Muscle layer of colon (tissue), 2 donors: ENCODE results near the gene CIRBP.

Experiments
- H3K27ac ChIP-seq: one replicate; pipeline ENCODE4 v1.7.0; 2013; ENCODE audit warnings: low read depth, mild to moderate bottlenecking, low read length, moderate library complexity
- H3K27me3 ChIP-seq, 2 donors: one replicate each; pipeline ENCODE4 v1.7.0; 2013; ENCODE audit warnings: low read length in 2 of 2, mild to moderate bottlenecking in 2 of 2; ENCODE audit not compliant: insufficient read depth in 2 of 2, control insufficient read depth in 1 of 2
- H3K36me3 ChIP-seq: one replicate; pipeline ENCODE4 v1.7.0; 2013; ENCODE audit warnings: mild to moderate bottlenecking, low read length; ENCODE audit not compliant: insufficient read depth
- H3K4me1 ChIP-seq: one replicate; pipeline ENCODE4 v1.7.0; 2013; ENCODE audit warnings: mild to moderate bottlenecking, low read length; ENCODE audit not compliant: insufficient read depth
- H3K4me3 ChIP-seq, 2 donors: one replicate each; pipeline ENCODE4 v1.7.0; 2013; ENCODE audit warnings: low read length in 2 of 2, low read depth in 1 of 2, mild to moderate bottlenecking in 1 of 2, moderate library complexity in 1 of 2
- H3K9ac ChIP-seq: one replicate; pipeline ENCODE4 v1.7.0; 2013; ENCODE audit warnings: low read length
- H3K9me3 ChIP-seq: one replicate; pipeline ENCODE4 v1.7.0; 2013; ENCODE audit warnings: mild to moderate bottlenecking, low read length
- donor health status: abdominal sarcoma.
- donor health status: Adenocarcinoma of cecum.

CIRBP gene

DNA sequence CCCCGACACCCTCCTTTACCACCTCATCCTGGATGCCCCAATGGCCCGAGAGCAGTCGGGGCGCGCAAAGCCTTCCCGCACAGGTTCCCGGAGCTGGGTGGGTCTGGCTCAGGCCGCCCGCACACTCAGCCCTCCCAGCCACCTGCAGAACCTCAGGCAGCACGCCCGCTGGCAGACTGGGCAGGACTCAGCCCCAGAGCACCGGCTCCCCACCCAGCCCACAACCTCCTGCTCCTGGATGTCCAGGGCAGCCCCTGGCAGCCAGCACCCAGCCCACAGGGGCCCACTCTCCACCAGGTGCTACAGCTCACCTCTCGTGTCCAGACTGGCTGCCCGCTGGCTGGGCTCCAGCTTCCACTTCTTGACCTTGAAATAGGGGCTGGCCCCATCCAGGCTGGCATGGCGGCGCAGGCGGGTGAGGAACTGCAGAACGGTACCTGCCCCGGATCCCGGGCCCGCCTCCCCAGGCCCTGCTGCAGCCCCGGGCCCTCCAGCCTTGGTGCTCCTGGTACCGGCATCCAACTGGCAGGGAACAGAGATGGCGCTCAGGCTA is 35.9 kb upstream of the CIRBP start:
- H3K4me3 ChIP-seq = no peak overlapping the region
- no peak overlapping the region for H3K27ac ChIP-seq
- no peaks in the 10 kb centered on the region for H3K36me3 ChIP-seq
- no peaks in the 10 kb centered on the region for H3K9me3 ChIP-seq
- peaks cover 0 to 8% of the 10 kb centered on the region in 2 donors for H3K27me3 ChIP-seq
- no peak overlapping the region for H3K9ac ChIP-seq
- H3K4me1 ChIP-seq = peaks cover 15% of the 10 kb centered on the region

DNA sequence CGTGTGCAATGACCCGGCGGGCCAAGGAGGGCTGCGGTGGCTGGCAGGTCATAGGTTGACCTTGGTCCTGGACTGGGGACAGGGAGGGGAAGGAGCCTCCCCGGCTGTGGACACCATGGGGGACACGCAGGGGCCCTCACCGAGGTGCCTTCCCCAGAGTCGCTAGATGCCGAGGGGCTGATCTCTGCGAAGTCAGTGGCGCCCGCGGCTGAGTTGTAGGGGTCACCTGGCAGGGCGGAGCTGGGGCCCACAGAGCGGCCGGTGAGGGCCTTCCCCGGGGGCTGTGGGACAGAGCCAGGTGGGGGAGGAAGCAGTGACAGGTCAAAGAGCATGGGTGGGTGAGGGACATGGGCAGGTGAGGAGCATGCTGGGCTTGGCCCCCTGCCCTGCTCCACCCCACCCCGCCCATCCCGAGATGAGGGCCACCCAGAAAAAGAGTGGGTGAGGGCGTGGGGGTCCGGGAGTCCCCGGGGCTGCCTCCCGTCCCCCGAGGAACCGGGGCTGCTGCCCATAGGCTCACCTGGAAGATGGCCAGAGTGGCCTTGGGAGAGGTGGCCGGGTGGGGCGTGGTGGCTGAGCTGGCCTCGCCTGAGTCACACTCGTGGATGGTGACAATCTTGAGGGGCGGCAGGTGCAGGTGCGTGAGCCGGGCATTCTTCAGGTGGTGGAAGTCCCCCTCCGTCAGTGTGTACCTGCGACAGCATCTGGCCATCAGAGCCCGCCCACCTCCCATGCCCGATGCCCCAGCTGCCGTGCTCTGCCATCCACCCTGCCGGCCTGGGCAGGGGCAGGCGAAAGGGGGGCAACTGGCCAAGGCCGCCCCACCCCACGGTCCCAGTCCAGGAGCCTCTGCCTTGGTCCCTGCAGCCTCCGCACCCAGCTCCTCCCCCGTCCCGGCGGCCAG is 34.8 kb upstream of the CIRBP start:
- no peaks in the 10 kb centered on the region for H3K36me3 ChIP-seq
- no peak overlapping the region for H3K9ac ChIP-seq
- peaks cover 18% of the 10 kb centered on the region for H3K4me1 ChIP-seq
- peaks cover 0 to 8% of the 10 kb centered on the region in 2 donors for H3K27me3 ChIP-seq
- H3K9me3 ChIP-seq = no peaks in the 10 kb centered on the region
- no peak overlapping the region for H3K4me3 ChIP-seq
- no peak overlapping the region for H3K27ac ChIP-seq

DNA sequence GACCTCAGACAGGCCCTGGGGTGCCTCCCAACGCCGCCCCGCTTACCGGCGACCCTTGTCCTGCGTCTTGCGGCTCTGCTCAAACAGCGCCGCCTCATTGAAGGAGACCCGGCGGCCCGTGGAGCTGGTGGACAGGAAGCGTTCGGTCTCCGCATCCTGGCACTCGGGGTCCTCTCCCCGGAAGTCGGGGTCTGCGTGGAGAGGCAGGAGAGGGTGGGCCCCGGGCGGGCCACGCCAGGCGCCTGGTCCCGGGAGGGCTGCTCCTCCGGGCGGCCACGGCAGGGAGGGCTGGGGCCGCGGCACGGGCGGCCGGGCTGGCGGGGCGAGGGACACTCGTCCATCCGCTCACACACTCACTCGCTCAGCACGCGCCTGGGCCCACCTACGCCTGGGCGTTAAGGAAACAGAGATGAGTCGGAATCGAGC is 34.2 kb upstream of the CIRBP start:
- Histone ChIP-seq H3K27me3 (peaks cover 0 to 8% of the 10 kb centered on the region in 2 donors), H3K4me3 (no peak overlapping the region), H3K27ac (no peak overlapping the region)

DNA sequence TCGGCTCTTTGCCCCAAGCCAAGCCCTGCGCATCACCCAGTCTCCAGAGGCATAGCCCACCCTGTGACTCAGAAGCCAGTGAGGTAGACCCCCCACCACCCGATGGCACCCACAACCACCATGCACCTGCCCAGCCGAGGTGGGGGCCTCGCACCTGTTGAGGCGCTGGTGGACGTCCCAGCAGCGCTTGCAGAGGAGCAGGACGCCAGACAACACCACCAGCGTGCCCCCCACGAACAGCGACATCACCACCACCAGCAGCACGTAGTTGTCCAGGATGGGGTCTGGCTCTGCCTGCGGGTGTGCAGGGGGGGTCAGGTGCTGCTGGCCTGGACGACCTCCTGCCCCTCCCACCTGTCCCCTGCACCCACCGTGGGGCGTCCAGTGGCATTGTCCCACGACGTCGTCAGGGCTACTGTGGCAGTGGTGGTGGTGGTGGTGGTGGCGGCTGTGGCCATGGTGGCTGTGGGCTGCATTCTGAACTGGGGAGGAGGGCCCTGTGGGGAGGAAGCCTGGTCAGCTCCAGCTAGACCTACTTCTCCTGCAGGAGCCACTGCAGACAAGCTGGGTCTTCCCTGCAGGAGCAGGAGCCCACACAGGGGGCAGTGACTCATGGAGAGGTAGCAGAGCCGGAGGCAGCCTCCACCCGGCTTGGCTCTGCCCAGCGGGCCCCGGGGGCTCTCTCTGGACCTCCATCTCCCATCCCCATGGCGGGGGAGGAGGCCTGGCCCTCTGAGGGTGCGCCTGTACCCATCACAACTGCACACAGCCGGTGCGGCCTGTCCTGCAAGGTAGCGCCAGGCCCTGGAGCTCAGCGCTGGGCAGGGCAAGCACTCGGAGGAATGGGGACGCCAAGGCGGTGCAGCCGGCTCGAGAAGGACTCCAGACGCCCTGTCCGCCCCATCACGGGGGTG is 33.2 kb upstream of the CIRBP start:
- Histone ChIP-seq H3K36me3 (no peaks in the 10 kb centered on the region), H3K27ac (no peak overlapping the region), H3K9ac (no peak overlapping the region), H3K9me3 (no peaks in the 10 kb centered on the region), H3K27me3 (peaks cover 0 to 8% of the 10 kb centered on the region in 2 donors), H3K4me1 (peaks cover 20% of the 10 kb centered on the region), H3K4me3 (no peak overlapping the region)

More for the DNA sequence above, 34.2 kb upstream of the CIRBP start:
- Histone ChIP-seq H3K4me1 (peaks cover 18% of the 10 kb centered on the region), H3K36me3 (no peaks in the 10 kb centered on the region), H3K9me3 (no peaks in the 10 kb centered on the region), H3K9ac (no peak overlapping the region)

DNA sequence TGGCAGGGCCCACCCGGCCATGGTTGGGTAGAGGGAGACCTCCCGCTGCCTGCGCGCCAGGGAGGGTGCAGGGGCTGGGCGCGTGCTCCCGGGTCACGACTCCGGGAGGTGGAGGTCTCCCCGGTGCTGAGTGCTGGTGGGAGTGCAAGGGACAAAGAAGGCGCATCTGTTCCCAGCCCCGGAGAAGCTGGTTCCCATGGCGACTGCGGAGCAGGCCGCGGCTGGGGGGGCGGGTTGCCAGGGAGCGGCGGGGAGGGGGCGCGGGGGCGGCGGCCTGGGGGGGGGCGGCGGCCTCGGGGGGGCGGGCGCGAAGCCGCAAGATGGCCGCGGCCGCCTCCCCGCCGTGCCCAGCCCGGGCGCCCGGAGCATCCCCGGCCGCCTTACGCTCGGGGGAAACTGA is 32.6 kb upstream of the CIRBP start:
- H3K9ac ChIP-seq = no peak overlapping the region
- H3K27ac ChIP-seq = no peak overlapping the region
- no peaks in the 10 kb centered on the region for H3K9me3 ChIP-seq
- peaks cover 0 to 8% of the 10 kb centered on the region in 2 donors for H3K27me3 ChIP-seq
- H3K4me3 ChIP-seq = no peak overlapping the region
- H3K36me3 ChIP-seq = no peaks in the 10 kb centered on the region
- peaks cover 25% of the 10 kb centered on the region for H3K4me1 ChIP-seq

GRCh38 chr19:1237027-1237659 is 32.0 kb upstream of the CIRBP start:
- H3K9ac ChIP-seq = no peak overlapping the region
- no peaks in the 10 kb centered on the region for H3K9me3 ChIP-seq
- H3K4me1 ChIP-seq = peaks cover 24% of the 10 kb centered on the region
- peaks cover 0 to 8% of the 10 kb centered on the region in 2 donors for H3K27me3 ChIP-seq
- no peak overlapping the region for H3K27ac ChIP-seq
- no peaks in the 10 kb centered on the region for H3K36me3 ChIP-seq
- peak overlapping the region; percentile 53 to 54 for H3K4me3 ChIP-seq

GRCh38 chr19:1237754-1238368 is 31.3 kb upstream of the CIRBP start, which contains the start of gene CBARP:
Gene CBARP, minus strand, starts transcription at chr19:1238005. Its CDS starts 1,905 bp downstream, at chr19:1236100.
- Histone ChIP-seq H3K27ac (peak within 1 kb of the TSS; percentile 71), H3K4me1 (peaks cover 24% of the 10 kb centered on the region), H3K9me3 (no peaks in the 10 kb centered on the region), H3K36me3 (no peaks in the 10 kb centered on the region), H3K27me3 (peaks cover 0 to 8% of the 10 kb centered on the region in 2 donors), H3K9ac (no peak within 1 kb of the TSS), H3K4me3 (peak within 1 kb of the TSS; percentile 53 to 54)

DNA sequence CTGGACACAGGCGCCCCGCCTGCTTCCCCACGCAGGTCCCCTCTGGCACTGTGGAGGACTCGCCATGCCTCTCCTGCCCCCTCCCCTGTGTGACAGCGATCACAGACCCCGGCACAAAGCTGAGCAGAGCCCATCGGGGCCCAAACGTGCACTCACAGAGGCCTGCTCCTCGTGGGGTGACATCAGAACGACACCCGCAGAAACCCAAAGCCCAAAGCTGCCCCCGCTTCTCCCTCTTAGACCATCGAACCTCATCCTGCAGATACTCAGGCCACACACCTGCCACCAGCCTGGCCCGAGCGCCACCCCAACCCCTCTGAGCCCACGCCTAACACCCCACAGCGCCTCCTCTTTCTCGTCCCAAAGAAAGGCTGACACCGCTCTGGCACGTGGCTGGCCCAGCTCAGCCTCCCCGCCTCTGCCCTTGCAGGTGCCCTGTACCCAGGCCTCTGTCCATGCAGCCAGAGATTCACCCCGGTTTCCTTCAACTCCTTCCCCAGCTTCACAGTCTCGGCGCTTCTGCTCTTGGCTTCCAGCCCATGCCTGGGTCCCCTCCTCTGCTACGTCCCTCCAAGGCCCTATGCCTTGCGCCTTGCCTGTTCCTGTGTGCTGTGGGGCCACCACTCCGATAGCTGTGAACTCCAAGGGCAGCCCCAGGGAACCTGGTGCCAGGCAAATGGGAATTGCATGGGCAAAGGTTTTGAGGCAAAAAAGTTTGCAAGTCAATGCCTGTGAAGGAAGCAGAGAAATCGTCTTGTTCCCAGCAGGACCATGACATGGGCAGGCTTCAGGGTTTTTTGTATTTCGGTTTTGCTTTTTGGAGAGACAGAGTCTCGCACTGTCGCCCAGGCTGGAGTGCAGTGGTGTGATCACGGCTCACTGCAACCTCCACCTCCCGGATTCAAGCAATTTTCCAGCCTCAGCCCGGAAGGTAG is 30.5 kb upstream of the CIRBP start:
- Histone ChIP-seq H3K4me3 (peak overlapping the region; percentile 6 to 14), H3K27ac (peak overlapping the region; percentile 71), H3K9me3 (no peaks in the 10 kb centered on the region), H3K4me1 (peaks cover 27% of the 10 kb centered on the region), H3K9ac (no peak overlapping the region), H3K27me3 (peaks cover 0 to 8% of the 10 kb centered on the region in 2 donors), H3K36me3 (peaks cover under 1% of the 10 kb centered on the region)

DNA sequence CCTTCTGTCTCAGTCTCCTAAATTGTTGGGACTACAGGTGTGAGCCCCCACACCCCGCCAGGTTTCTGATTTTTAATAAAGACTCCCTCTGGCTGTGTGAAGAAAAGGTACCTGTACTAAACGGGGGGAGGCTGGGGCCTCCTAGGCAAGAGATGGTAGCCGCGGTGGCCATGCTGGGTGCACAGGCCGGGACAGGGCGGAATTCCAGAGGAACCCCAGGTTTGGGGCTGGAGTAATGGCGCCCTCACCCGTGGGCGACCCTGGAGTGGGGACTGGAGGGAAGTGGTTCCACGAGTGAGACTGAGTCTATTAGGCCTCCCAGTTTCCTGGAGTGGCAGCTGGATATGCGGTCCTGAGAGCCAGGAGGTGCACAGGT is 29.7 kb upstream of the CIRBP start:
- Histone ChIP-seq H3K4me1 (peaks cover 35% of the 10 kb centered on the region), H3K9me3 (no peaks in the 10 kb centered on the region), H3K4me3 (no peak overlapping the region), H3K36me3 (peaks cover 4% of the 10 kb centered on the region), H3K27me3 (peaks cover 0 to 8% of the 10 kb centered on the region in 2 donors), H3K27ac (peak overlapping the region; percentile 81), H3K9ac (no peak overlapping the region)
